Measurements from ENCODE around the gene TPCN2. TPM values are rescaled to one million over a fixed set of nuclear protein-coding genes. Genes with fewer than 3 reads are reported as not detected.

TPCN2 gene
- total RNA-seq, 1 experiment from 2014 or later: 20.6 TPM

- peaks cover 20% of the 10 kb centered on the region for H3K4me1 ChIP-seq (ENCODE audit: control insufficient read depth, insufficient read depth, low read length)
- ATAC-seq (no peak), DNase-seq (ENCODE audit: low read depth, low spot score) (no peak)
- in situ Hi-C loops (cut with HindIII; ENCODE audit: low pct_unique_long_range_greater_than_20kb, low sequenced_read_pairs): no loop called here
- BruUV-seq (replicated peaks): no TSS peak
- TF ChIP-seq TCF7L2 (IDR thresholded peaks at IDR 0.05; ENCODE audit: low read depth, low read length) (no peak), SIN3A (IDR thresholded peaks at IDR 0.05; ENCODE audit: borderline replicate concordance, insufficient read depth, low read depth, low read length) (no peak), POLR2AphosphoS5 (IDR thresholded peaks at IDR 0.05; ENCODE audit: low read depth, low read length) (no peak), CTCF (IDR thresholded peaks at IDR 0.05) (no peak)
- TF ChIP-seq, protein P1, sequence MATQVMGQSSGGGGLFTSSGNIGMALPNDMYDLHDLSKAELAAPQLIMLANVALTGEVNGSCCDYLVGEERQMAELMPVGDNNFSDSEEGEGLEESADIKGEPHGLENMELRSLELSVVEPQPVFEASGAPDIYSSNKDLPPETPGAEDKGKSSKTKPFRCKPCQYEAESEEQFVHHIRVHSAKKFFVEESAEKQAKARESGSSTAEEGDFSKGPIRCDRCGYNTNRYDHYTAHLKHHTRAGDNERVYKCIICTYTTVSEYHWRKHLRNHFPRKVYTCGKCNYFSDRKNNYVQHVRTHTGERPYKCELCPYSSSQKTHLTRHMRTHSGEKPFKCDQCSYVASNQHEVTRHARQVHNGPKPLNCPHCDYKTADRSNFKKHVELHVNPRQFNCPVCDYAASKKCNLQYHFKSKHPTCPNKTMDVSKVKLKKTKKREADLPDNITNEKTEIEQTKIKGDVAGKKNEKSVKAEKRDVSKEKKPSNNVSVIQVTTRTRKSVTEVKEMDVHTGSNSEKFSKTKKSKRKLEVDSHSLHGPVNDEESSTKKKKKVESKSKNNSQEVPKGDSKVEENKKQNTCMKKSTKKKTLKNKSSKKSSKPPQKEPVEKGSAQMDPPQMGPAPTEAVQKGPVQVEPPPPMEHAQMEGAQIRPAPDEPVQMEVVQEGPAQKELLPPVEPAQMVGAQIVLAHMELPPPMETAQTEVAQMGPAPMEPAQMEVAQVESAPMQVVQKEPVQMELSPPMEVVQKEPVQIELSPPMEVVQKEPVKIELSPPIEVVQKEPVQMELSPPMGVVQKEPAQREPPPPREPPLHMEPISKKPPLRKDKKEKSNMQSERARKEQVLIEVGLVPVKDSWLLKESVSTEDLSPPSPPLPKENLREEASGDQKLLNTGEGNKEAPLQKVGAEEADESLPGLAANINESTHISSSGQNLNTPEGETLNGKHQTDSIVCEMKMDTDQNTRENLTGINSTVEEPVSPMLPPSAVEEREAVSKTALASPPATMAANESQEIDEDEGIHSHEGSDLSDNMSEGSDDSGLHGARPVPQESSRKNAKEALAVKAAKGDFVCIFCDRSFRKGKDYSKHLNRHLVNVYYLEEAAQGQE (IDR thresholded peaks at IDR 0.05; ENCODE audit: insufficient read depth in 1 of 2, low read depth in 2 of 2, low read length in 1 of 2): no peak
- ChIA-PET POLR2A (interaction anchor here (0.6 kb wide), 1 partner anchor 254 kb away, joined by 4 read pairs; no protein-coding TSS in a partner anchor), CTCF (no interaction called here)
- no peaks in the 10 kb centered on the region for H3K27me3 ChIP-seq (ENCODE audit: control insufficient read depth, insufficient read depth, low read length)
- no peaks in the 10 kb centered on the region; the same call in 1 of the 2 replicates for H3K36me3 ChIP-seq (ENCODE audit: control insufficient read depth, insufficient read depth, low read length)
- intact Hi-C loops (cut with micrococcal nuclease; ENCODE audit: unreplicated experiment): no loop called here
- H3K9me3 ChIP-seq (ENCODE audit: control insufficient read depth, insufficient read depth, low read depth, low read length): no peaks in the 10 kb centered on the region
- no peak overlapping the region for H3K27ac ChIP-seq (ENCODE audit: low read length)
- no peak overlapping the region for H3K4me3 ChIP-seq (ENCODE audit: low read depth in 2 of 2, low read length in 2 of 2)
Measured at GRCh38 chr11:69054397-69055211, 5.9 kb downstream of the TPCN2 start.

DNA sequence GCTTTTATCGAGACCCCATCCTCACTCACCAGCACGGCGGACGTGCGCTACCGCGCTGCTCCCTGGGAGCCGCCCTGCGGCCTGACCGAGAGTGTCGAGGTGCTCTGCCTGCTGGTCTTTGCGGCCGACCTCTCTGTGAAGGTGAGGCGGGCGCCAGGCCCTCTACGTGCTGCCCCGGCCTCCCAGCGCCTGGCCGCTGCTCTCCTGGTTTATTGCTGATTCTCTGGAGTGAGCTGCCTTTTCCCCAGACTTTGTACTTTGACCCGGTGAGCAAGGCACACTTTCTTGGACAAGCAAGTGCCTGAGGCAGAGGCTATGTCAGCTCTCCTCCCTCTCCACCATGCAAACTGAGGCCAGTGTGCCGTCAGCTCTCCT lies 6.5 kb downstream of the TPCN2 start:
- BruUV-seq (replicated peaks): no TSS peak
- ATAC-seq (no peak), DNase-seq (ENCODE audit: low read depth, low spot score) (no peak)
- Histone ChIP-seq H3K27ac (ENCODE audit: low read length) (no peak overlapping the region), H3K36me3 (ENCODE audit: control insufficient read depth, insufficient read depth, low read length) (no peaks in the 10 kb centered on the region), H3K4me3 (ENCODE audit: low read depth in 2 of 2, low read length in 2 of 2) (no peak overlapping the region), H3K4me1 (ENCODE audit: control insufficient read depth, insufficient read depth, low read length) (peaks cover 16% of the 10 kb centered on the region), H3K9me3 (ENCODE audit: control insufficient read depth, insufficient read depth, low read depth, low read length) (no peaks in the 10 kb centered on the region), H3K27me3 (ENCODE audit: control insufficient read depth, insufficient read depth, low read length) (no peaks in the 10 kb centered on the region)
- TF ChIP-seq POLR2AphosphoS5 (IDR thresholded peaks at IDR 0.05; ENCODE audit: low read depth, low read length): no peak
- TF ChIP-seq SIN3A (IDR thresholded peaks at IDR 0.05; ENCODE audit: borderline replicate concordance, insufficient read depth, low read depth, low read length): no peak
- TF ChIP-seq CTCF (IDR thresholded peaks at IDR 0.05): no peak
- TF ChIP-seq, protein P1 (IDR thresholded peaks at IDR 0.05; ENCODE audit: insufficient read depth in 1 of 2, low read depth in 2 of 2, low read length in 1 of 2): no peak
- TF ChIP-seq TCF7L2 (IDR thresholded peaks at IDR 0.05; ENCODE audit: low read depth, low read length): no peak
- in situ Hi-C loops (cut with HindIII; ENCODE audit: low pct_unique_long_range_greater_than_20kb, low sequenced_read_pairs) (no loop called here), intact Hi-C loops (cut with micrococcal nuclease; ENCODE audit: unreplicated experiment) (no loop called here)
- ChIA-PET POLR2A (no interaction called here), CTCF (no interaction called here)
